Subcutaneous abdominal adipose tissue (tissue), 5 donors: Measurements from ENCODE around the gene SYNPO.

Source experiments
- H3K27ac ChIP-seq: one replicate; pipeline ENCODE4 v1.7.0; 2013; ENCODE audit warnings: low read depth, mild to moderate bottlenecking, inconsistent platforms, low read length, moderate library complexity
- H3K27me3 ChIP-seq, 5 donors: one replicate each; pipeline ENCODE4 v1.7.0; 2013; ENCODE audit warnings: low read length in 5 of 5, inconsistent platforms in 1 of 5; ENCODE audit not compliant: control insufficient read depth in 5 of 5, insufficient read depth in 4 of 5
- H3K36me3 ChIP-seq, 5 donors: one replicate each; pipeline ENCODE4 v1.7.0; 2013; ENCODE audit warnings: low read length in 5 of 5; ENCODE audit not compliant: control insufficient read depth in 5 of 5, insufficient read depth in 5 of 5
- H3K4me1 ChIP-seq, 5 donors: one replicate each; pipeline ENCODE4 v1.7.0; 2013; ENCODE audit warnings: low read length in 5 of 5, mild to moderate bottlenecking in 3 of 5, moderate library complexity in 1 of 5; ENCODE audit not compliant: control insufficient read depth in 5 of 5, insufficient read depth in 5 of 5
- H3K4me3 ChIP-seq, 5 donors: one replicate each; pipeline ENCODE4 v1.7.0; 2013; ENCODE audit warnings: low read length in 5 of 5, low read depth in 1 of 5
- H3K9ac ChIP-seq, 5 donors: one replicate each; pipeline ENCODE4 v1.7.0; 2013; ENCODE audit warnings: low read length in 5 of 5, mild to moderate bottlenecking in 4 of 5, moderate library complexity in 3 of 5
- H3K9me3 ChIP-seq, 5 donors: one replicate each; pipeline ENCODE4 v1.7.0; 2013; ENCODE audit warnings: low read length in 5 of 5; ENCODE audit not compliant: control insufficient read depth in 5 of 5
- donor health status: healthy.
- donor health status: healthy.
- donor health status: healthy.
- donor health status: healthy.
- donor health status: healthy.

The SYNPO gene

DNA sequence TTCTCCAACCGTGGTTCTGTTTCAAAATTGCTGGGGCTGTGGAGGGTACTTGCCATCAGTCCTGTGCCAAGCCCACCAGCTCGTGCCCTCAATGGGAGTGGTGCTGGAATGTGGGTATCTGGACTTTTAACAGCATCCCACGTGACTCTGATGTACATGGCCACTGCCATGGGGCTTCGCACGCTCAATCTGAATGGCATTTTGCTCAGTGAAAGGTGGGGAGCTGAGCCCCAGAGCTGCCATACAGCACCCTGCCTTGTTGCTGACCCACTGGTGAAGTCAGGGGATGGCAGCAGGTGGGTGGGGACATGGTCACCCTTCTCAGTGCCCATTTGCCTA is 16.6 kb upstream of the SYNPO start:
- Histone ChIP-seq H3K27me3 (no peaks in the 10 kb centered on the region), H3K4me1 (peaks cover 7 to 84% (median 68%) of the 10 kb centered on the region in 5 donors), H3K36me3 (no peaks in the 10 kb centered on the region), H3K9me3 (no peaks in the 10 kb centered on the region), H3K9ac (peak overlapping the region in 4 of 5 donors; percentile 11 to 56 (median 34)), H3K4me3 (peak overlapping the region in 4 of 5 donors; percentile 41 to 67 (median 49)), H3K27ac (peak overlapping the region; percentile 72)

DNA sequence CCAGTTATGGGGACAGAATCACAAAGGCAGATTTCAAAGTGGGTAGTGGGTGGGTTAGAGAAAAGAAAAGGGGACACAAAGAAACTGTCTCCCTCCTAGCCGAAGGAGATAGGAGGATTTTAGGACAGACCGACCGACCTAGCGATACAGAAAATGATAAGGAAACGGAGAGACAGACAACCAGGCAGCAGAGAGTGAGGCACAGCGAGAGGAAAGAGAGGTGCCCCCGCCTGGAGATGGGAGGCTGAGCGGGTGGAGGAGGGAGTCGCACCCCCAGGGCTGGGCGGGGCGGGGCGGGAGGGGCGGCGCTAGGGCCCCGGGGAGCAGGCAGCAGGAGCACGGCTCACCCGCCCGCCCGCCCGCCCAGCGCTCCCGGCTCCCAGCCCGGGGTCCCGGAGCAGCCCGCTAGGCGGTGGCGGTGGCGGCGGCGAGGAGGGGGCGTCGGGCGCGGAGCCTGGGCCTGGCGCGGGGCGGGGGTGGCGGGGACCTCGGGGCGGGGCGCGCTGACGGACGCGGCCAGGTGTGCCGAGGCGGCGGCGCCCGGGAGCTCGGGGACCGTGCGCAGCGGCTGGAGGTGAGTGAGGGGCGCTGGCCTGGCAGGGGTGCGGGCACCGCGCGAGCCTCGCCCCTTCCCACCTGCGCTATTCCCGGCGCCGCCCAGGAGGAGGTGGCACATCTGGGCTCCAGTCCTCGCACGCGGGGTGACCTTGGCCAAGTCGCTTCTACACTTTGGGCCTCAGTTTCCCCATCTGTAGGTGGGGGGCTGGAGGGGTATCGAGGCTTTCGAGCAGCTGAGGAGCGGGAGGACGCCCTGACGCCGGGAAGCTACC is 15.9 kb upstream of the SYNPO start:
- H3K4me1 ChIP-seq: peaks cover 7 to 77% (median 65%) of the 10 kb centered on the region in 5 donors
- H3K36me3 ChIP-seq: peaks cover 0 to under 1% (median 0%) of the 10 kb centered on the region in 5 donors
- no peaks in the 10 kb centered on the region for H3K9me3 ChIP-seq
- peak overlapping the region; percentile 56 to 97 (median 95) for H3K9ac ChIP-seq
- H3K27ac ChIP-seq: peak overlapping the region; percentile 94
- H3K27me3 ChIP-seq: no peaks in the 10 kb centered on the region
- peak overlapping the region; percentile 75 to 89 (median 81) for H3K4me3 ChIP-seq

DNA sequence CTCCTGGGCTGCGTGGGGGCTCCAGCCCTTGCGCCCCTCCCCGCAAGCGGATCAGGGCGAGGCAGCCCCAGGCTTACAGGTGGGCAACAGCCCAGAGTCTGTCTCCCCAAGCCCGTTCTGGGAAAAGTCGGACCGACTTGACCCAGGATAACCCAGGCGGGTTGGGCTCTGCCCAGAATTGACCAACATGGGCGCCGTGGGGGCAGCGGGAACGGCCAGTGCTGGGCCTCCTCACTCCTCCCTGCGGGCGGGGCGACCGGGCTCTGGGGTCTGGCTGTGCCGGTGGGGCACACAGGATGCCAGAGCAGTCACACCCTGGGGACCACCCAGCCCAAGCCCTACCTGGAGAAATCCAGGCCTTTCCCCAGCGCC is 15.3 kb upstream of the SYNPO start:
- H3K27me3 ChIP-seq: no peaks in the 10 kb centered on the region
- peak overlapping the region; percentile 75 to 89 (median 81) for H3K4me3 ChIP-seq
- peak overlapping the region; percentile 94 for H3K27ac ChIP-seq
- peaks cover 0 to 6% (median 0%) of the 10 kb centered on the region in 5 donors for H3K36me3 ChIP-seq
- no peaks in the 10 kb centered on the region for H3K9me3 ChIP-seq
- H3K4me1 ChIP-seq: peaks cover 8 to 76% (median 61%) of the 10 kb centered on the region in 5 donors
- peak overlapping the region; percentile 42 to 97 (median 95) for H3K9ac ChIP-seq

DNA sequence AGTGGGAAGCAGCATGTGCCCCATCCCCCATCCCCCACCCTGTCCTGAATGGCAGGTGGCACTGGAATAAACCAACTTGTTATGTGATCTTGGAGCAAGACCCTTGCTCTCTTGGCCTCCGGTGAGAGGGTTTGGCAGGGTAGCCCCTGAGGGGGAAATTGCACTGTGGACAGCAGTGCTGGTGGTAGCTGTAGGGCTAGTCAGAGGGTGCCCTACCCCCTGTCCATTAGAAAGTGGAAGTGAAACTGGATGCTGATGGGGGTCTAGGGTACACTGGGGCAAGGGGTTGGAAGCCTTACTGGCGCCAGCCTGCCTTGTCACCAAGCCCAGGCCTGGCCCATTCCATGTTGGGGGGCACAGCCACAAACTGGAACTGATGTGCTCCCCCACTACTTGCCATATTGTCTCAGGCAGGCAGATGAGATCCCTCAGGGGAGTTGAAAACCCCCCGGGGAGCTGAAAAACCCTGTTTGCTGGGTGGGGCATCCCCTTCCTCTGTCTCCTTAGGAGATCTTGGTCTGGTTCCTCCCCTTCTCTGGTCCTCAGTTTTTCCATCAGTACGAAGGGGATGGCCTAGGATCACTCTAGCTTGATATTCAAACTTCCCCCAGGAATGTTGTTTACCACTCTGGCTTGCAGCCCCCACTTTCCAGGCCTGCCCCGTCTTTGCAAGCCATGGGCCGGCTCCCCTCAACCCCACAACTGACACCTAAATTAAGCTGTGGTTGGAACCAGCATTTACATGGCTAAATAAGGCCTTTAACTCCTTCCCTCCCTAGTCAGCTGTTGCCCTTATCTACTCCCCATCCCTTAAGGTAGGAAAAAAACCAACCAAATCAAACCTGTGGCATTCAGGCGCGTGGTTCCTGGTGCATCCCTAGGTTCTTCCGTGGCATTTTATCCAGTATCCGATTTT is 14.4 kb upstream of the SYNPO start:
- Histone ChIP-seq H3K4me1 (peaks cover 8 to 85% (median 71%) of the 10 kb centered on the region in 5 donors), H3K9me3 (no peaks in the 10 kb centered on the region), H3K4me3 (peak overlapping the region; percentile 75 to 89 (median 81)), H3K27ac (peak overlapping the region; percentile 94), H3K36me3 (peaks cover 0 to 13% (median 3%) of the 10 kb centered on the region in 5 donors), H3K27me3 (no peaks in the 10 kb centered on the region), H3K9ac (peak overlapping the region; percentile 58 to 97 (median 95))

DNA sequence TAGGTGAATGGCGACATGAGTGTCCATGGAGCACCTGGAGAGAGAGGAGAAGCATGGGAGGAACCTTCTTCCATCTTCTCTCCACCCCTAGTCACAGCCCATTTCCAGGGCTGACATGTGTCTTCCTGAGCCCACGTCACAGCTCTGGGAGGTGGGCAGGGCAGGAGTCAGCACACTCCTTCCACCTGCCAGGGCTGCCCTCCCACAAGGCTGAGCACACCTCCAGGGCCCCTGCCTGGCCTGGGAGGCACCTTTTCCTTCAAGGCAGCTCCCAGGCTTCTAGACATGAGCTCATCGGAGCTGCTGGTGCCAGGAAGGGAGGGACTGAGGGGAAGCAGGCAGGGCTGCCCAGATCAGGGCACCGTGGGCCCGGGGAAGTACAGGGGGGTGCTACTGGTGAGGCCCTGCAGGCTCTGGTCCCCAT is 13.6 kb upstream of the SYNPO start:
- Histone ChIP-seq H3K9ac (peak overlapping the region; percentile 58 to 97 (median 95)), H3K27me3 (no peaks in the 10 kb centered on the region), H3K9me3 (no peaks in the 10 kb centered on the region), H3K4me3 (peak overlapping the region; percentile 38 to 89 (median 81)), H3K4me1 (peaks cover 8 to 87% (median 77%) of the 10 kb centered on the region in 5 donors), H3K36me3 (peaks cover 0 to 20% (median 7%) of the 10 kb centered on the region in 5 donors), H3K27ac (peak overlapping the region; percentile 94)

DNA sequence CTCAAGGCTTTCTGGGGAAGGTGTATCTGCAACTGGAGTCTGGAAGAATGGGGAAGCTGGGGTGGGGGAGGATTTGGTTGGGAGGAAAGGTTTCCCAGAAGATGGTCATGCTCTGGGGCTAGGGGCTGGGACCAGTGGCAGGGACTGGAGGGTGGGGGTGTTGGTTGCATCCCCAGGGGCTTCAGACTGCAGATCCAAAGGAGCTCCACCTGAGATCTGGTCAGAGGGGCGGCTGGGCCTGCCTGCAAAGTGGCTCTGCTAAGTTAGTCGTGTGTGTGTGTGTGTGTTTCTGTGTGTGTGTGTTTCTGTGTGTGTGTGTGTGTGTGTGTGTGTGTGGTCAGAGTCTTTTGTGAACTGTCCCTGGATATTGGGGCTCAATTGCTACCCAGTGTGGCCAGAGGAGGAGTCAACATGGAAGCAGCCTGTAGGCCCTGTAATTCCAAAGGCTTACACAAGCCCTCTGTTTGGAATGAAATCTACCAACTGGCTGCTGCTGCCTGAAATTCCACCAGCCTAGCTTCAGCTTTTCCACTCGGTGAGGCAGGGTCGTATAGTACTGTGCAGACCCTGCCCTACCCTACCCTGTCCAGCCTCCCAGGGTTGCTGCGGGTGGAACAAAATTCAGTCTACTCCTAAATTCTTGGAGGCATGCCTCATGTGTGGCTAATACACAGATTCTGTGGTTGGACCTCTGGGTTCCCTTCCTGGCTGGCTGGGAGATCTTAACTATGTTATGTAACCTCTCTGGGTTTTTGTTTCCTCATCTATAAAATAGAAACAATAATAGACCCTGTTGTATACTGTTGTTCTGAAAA is 12.5 kb upstream of the SYNPO start:
- H3K4me1 ChIP-seq: peaks cover 8 to 85% (median 79%) of the 10 kb centered on the region in 5 donors
- peak overlapping the region; percentile 94 for H3K27ac ChIP-seq
- H3K9ac ChIP-seq: peak overlapping the region in 4 of 5 donors; percentile 8 to 97 (median 83)
- H3K9me3 ChIP-seq: no peaks in the 10 kb centered on the region
- peak overlapping the region in 2 of 5 donors; percentile 2 to 20 for H3K4me3 ChIP-seq
- H3K36me3 ChIP-seq: peaks cover 0 to 21% (median 8%) of the 10 kb centered on the region in 5 donors
- H3K27me3 ChIP-seq: no peaks in the 10 kb centered on the region

DNA sequence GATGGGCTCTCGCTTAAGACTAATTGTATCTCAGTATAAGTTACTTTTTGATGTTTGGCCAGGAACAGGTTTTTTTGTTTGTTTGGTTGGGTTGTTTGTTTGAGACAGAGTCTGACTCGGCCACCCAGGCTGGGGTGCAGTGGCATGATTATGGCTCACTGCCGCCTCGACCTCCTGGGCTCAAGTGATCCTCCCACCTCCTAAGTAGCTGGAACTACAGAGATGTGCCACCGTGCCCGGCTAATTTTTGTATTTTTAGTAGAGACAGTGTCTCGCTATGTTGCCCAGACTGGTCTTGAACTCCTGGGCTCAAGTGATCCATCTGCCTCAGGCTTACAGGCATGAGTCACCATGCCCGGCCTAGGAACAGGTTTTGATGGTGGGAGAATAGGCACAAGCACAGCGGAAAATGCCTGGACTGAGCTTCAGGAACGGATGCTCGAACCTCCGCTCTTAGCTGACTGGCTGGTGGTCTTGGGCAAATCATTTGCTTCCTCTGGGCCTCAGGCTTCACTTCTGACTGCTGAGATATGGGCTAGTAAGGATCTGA is 11.4 kb upstream of the SYNPO start:
- peaks cover 8 to 78% (median 74%) of the 10 kb centered on the region in 5 donors for H3K4me1 ChIP-seq
- H3K9ac ChIP-seq: peak overlapping the region in 2 of 5 donors; percentile 34 to 39
- peak overlapping the region; percentile 94 for H3K27ac ChIP-seq
- no peaks in the 10 kb centered on the region for H3K9me3 ChIP-seq
- no peaks in the 10 kb centered on the region for H3K27me3 ChIP-seq
- peaks cover 0 to 21% (median 8%) of the 10 kb centered on the region in 5 donors for H3K36me3 ChIP-seq
- H3K4me3 ChIP-seq: no peak overlapping the region

DNA sequence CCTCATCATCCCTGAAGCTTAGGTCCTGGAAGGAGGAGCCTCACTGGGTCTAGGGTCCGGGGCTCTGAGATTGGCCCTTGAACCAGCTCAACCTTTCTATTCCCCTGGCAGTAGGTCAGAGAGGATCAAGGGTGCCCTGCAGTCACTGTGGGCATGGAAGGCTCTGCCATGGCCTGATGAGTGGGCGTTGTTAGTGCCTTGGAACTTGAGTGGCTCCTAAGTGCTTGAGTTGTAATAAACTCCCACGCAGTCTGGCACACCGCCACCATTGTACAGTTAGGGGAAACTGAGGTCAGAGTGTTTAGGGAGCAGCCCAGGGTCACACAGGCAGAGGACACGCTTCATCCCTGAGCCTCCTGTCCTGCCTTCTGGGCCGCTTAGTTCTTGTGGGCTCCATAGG is 10.4 kb upstream of the SYNPO start:
- peak overlapping the region; percentile 94 for H3K27ac ChIP-seq
- H3K9ac ChIP-seq: peak overlapping the region in 2 of 5 donors; percentile 21 to 39
- no peak overlapping the region for H3K4me3 ChIP-seq
- peaks cover 7 to 74% (median 70%) of the 10 kb centered on the region in 5 donors for H3K4me1 ChIP-seq
- H3K36me3 ChIP-seq: peaks cover 0 to 21% (median 8%) of the 10 kb centered on the region in 5 donors
- no peaks in the 10 kb centered on the region for H3K9me3 ChIP-seq
- no peaks in the 10 kb centered on the region for H3K27me3 ChIP-seq
